ENCODE data around the gene RGS6.

Gene RGS6

GRCh38 chr14:72089625-72090024 lies 157.4 kb downstream of the RGS6 start:
- DNase-seq = no peak

DNA sequence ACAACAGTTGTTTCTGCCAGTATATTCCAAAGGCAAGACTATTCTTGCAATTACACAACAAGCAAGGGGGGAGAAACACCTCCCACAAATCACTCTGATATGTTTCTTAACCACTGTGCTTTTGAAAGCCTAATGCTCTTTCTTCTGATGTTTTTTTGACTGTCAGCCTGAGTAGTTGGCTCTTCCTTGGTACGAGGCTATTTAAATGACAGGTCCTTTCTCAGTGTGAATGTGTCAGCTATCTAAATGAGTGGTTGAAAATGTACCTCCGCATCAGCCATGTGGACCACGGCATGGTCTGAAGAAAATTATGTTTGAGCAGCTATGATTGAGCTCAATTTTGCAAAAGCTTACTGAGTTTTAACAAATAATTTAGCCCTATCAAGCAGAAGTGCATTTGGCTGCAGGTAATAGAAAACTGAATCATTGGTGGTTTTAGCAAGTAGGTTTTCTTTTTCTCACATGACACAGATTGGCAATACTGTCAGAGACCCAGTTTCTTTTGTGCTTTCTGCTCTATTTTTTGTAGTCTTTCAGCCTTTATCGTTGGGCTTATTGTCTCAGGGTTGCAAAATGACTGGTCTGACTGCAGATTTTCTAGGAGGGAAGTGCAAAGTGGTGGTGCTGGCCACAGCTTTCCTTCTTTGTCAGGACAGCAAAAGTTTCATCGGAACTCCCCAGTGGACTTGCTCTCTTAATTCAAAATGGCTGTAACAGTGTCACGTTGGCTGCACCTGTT lies 162.8 kb downstream of the RGS6 start:
- no peak for DNase-seq

DNA sequence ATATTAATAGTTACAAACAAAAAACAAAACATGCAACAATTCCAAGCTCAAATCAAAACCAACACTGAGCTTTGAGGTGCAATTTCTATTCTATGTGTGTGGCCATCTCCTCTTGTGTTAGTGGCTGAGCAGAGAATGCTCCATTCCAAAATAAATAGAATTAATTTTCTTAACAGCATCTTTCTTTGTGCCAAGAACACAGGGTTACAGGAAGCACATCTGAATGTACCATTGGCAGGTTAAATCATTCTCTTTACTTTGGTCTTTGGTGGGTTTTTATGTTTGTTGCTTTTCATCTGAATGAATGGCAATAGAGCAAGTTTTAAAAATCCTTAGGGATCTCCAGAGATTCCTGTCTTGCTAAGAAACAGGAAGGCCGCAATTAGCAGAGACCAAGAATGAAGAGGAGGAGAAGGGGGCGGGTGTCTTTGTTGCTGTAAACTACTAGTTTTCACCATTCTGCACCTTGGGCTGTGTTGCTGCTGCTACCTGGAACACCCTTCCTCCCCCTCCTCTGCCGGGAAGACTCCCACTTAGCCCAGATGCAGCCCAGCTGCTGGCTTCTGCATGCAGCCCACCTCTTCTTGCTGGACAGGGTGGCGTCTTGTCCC lies 165.0 kb downstream of the RGS6 start:
- DNase-seq = no peak

GRCh38 chr14:72098210-72098609 lies 166.0 kb downstream of the RGS6 start:
- DNase-seq = no peak

DNA sequence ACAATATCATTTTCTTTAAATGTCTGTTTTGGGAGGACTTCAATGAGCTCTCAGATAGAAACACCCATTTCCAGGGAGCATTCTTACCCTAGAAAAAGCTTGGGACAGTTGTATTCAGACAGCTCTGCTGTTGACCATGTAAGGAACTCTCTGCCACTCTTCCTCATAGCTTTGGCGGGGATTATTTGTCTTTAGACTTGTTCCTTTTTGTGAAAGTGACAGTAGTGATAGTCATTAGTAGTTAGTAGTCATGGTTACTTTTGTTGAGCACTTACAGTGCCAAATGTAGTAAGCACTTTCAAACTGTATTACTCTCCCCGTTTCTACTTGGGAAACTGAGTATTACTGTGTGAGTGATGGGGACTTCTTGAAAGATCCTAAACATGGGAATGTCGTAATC lies 167.3 kb downstream of the RGS6 start:
- no peak for DNase-seq

- peak; percentile 11 for DNase-seq
These were observed 171.9 kb downstream of the RGS6 start for GRCh38 chr14:72104011-72104613.

DNA sequence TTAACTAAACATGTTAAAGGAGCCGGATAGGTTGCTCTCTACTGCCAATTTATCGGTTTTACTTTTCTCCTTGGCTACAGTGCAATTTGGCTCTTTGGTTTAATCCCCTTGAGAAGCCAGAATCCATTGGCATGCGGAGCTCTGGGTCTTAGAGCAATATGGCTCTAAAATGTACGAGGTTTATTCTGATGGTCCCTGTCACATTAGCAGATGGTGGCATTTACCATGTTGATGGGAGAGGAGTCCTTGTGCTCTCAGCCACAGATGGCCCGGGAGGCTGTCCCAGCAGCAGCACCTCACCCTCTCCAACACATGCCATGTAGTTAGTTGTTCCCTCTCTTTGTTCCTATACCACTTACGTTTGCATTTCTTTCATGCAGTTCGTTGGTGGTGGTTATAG lies 179.7 kb downstream of the RGS6 start:
- no peak for DNase-seq

DNA sequence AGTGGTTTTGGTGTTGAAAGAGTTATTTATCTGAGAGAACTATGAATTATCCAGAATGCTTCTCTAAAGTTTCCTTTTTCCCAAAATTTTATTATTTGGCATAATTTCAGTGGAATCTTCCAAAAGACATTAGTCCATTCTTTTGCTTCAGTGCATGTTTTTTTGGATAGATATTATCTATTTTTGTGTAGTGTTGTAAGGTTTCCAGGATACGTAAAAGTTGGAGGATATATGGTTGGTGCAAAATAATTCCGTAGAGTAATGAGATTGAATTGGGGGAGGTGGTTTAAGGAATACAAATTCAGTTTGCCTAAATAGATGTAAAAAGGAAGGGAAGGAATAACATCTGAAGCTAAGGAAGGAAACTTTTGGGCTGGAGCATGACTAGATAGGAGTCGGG lies 186.6 kb downstream of the RGS6 start:
- DNase-seq = no peak

- DNase-seq = no peak
These were observed 188.1 kb downstream of the RGS6 start for GRCh38 chr14:72120315-72120714.

- DNase-seq = no peak
These were observed 191.5 kb downstream of the RGS6 start for GRCh38 chr14:72123755-72124154.

GRCh38 chr14:72124171-72124570 lies 191.9 kb downstream of the RGS6 start:
- DNase-seq = no peak

GRCh38 chr14:72126091-72126490 lies 193.9 kb downstream of the RGS6 start:
- DNase-seq = no peak

DNA sequence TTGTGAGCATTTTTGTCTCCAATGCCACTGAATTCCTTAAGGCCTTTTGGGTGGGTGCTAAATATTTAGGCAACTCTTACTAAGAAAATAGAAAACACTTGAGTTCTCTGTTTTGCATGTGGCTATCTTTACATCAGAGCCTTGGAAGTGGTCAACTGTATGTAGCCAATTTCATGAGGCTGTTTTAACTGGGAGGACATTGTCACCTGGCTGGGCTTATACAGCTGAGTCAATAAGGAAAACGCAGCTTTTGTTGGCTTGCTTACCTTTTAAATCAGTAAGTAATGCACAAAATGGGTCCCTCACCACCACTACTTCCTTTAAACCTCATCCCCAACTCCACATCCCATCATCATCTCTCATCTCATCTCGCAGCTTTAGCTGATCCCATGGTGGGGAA lies 194.3 kb downstream of the RGS6 start:
- DNase-seq = no peak

GRCh38 chr14:72128629-72129028 lies 196.4 kb downstream of the RGS6 start:
- DNase-seq = no peak

DNA sequence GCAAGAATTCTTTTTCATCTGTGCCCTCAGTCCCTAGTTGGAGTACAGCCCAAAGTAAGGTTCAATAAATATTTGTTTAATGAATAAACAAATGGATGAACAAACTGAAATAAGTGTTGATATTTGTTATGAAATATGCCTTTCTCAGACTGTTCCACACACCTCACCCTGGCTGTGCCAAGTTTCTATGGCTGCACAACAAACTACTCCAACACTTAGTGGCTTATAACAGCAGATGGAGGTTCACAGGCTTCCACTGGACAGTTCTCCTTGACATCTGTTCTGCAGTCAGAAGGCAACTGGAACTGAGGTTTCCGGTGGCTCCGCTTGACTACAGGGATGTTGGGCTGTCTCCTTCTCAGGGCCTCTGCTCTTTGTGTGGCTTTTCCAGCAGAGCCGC lies 197.1 kb downstream of the RGS6 start:
- DNase-seq = no peak

- no peak for DNase-seq
These were observed 208.9 kb downstream of the RGS6 start for GRCh38 chr14:72141084-72141483.

GRCh38 chr14:72142328-72142727 lies 210.1 kb downstream of the RGS6 start:
- no peak for DNase-seq

GRCh38 chr14:72146241-72146640 lies 214.0 kb downstream of the RGS6 start:
- no peak for DNase-seq

DNA sequence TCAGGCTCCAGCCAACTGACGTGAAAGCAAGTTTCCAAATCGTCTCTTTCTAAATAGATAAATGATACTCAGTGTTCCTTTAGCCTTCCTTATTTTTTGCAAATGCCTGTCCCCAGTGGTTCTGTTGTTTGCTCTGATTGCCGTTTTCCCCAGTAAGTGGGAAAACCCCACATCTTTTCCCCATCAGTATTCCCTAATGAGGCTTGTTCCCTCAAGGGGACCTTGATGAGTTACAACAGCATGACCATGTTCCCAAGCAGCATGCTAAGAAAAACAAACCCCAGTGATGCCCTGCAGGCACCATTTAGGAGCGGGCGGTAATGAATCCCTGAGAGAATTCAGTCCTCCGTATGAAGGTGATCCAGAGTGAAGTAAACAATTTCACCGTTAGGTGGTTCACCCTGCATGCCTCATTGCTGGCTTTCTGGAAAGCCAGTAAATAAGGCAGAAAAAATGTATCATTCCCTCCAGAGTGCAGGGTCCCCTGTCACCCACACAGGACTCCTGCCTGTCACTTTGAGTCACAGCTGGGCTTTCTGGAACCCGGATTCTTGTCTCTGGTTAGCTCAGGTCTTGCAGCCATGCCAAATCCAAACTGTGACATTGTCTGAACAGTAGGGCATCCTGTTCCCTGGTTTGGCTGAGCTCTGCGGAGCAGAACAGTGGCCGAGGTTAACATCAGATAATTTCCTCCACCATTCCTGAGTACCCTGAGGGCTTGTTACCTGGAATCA lies 222.6 kb downstream of the RGS6 start:
- no peak for DNase-seq

- DNase-seq = no peak
These were observed 223.3 kb downstream of the RGS6 start for GRCh38 chr14:72155379-72155993.

DNA sequence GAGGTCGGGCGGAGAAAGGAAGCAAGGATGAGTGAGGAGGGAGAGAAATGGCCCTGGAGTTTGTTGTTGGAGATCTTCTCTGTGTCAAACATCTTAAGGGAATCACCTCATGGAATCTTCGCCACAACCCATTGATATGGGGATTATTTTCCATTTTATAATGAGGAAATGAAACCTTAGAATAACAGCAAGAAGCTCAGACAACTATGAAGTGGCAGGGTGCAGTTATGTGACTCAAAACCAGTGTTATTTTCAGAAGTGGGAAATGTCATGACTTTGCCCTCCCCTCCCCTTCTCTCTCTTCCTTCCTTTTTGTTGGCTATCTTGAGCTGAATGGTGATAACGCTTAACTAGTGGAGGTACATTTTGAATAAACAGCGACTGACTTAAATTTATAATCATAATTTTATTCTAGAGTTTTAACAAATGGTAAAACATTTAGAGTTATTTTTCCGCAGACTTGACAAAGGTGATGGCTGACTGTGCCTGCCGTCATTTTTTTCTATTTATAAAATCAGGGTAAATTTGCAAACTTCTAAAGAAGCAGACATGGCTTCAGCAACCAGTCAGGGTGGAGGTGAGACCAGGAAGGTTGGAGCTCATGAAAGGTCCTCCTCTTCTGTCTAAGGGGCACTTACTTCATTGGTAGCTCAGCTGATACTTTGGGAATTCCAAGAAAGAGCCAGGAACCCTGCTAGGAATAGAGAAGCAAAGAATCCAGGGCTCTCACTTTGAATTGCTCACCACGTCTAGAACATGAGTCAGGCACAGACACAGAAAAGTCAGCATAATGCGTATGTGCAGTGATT lies 232.4 kb downstream of the RGS6 start:
- DNase-seq = no peak

- no peak for DNase-seq
These were observed 233.0 kb downstream of the RGS6 start for GRCh38 chr14:72165229-72165698.

Data from CD4-positive, alpha-beta T cell treated with Interleukin-6 for 4 hours (primary cell).